ENCODE results near the gene DNAAF5.
"Not testable (repeated sequence)": the region's sequence is repeated elsewhere in the genome, so short reads cannot be mapped to it uniquely, and the experiment has no call there.

The DNAAF5 gene

GRCh38 chr7:803796-804195 is 77.3 kb downstream of the DNAAF5 start:
- not testable (repeated sequence) for H3K27me3 Mint-ChIP-seq, H3K27ac Mint-ChIP-seq, H3K9me3 Mint-ChIP-seq, DNase-seq, H3K4me3 Mint-ChIP-seq, H3K4me1 Mint-ChIP-seq, ATAC-seq

- Mint-ChIP-seq H3K27me3 (peaks cover 7% of the 10 kb centered on the region), H3K9me3 (peaks cover 0 to 4% of the 10 kb centered on the region in 2 donors), H3K4me3 (no peak overlapping the region), H3K4me1 (no peaks in the 10 kb centered on the region), H3K27ac (no peak overlapping the region)
- no peak for ATAC-seq
- no peak for DNase-seq
Observed at GRCh38 chr7:805261-805660, 78.8 kb downstream of the DNAAF5 start.

- peaks cover 39% of the 10 kb centered on the region for H3K27me3 Mint-ChIP-seq
- peak in 1 of 2 donors; percentile 24 for DNase-seq
- H3K4me1 Mint-ChIP-seq = peaks cover 69% of the 10 kb centered on the region
- H3K9me3 Mint-ChIP-seq = no peaks in the 10 kb centered on the region
- H3K27ac Mint-ChIP-seq = no peak overlapping the region
- no peak for ATAC-seq
- peak overlapping the region; percentile 82 to 86 for H3K4me3 Mint-ChIP-seq
Observed at GRCh38 chr7:815284-816216, 89.1 kb downstream of the DNAAF5 start.

- H3K27me3 Mint-ChIP-seq = peaks cover 38% of the 10 kb centered on the region
- no peaks in the 10 kb centered on the region for H3K9me3 Mint-ChIP-seq
- DNase-seq (peak; percentile 96 to 97), ATAC-seq (peak; percentile 97)
- no peak overlapping the region for H3K27ac Mint-ChIP-seq
- H3K4me1 Mint-ChIP-seq = peaks cover 77% of the 10 kb centered on the region
- peak overlapping the region; percentile 82 to 86 for H3K4me3 Mint-ChIP-seq
Observed at GRCh38 chr7:816300-816750, 89.8 kb downstream of the DNAAF5 start.

GRCh38 chr7:816751-817671 is 90.5 kb downstream of the DNAAF5 start:
- H3K4me1 Mint-ChIP-seq = peaks cover 80% of the 10 kb centered on the region
- peak overlapping the region; percentile 91 to 95 for H3K4me3 Mint-ChIP-seq
- ATAC-seq = peak; percentile 44
- H3K27ac Mint-ChIP-seq = peak overlapping the region; percentile 82 to 95
- no peaks in the 10 kb centered on the region for H3K9me3 Mint-ChIP-seq
- DNase-seq = peak; percentile 44 to 69
- peaks cover 33% of the 10 kb centered on the region for H3K27me3 Mint-ChIP-seq

- peaks cover 75% of the 10 kb centered on the region for H3K4me1 Mint-ChIP-seq
- peak overlapping the region in 1 of 2 donors; percentile 34 for H3K27ac Mint-ChIP-seq
- peak overlapping the region; percentile 91 to 95 for H3K4me3 Mint-ChIP-seq
- ATAC-seq = no peak
- H3K27me3 Mint-ChIP-seq = peaks cover 22% of the 10 kb centered on the region
- DNase-seq = no peak
- no peaks in the 10 kb centered on the region for H3K9me3 Mint-ChIP-seq
Observed at GRCh38 chr7:818031-818699, 91.7 kb downstream of the DNAAF5 start.

- ATAC-seq (no peak), DNase-seq (no peak)
- H3K4me1 Mint-ChIP-seq = peaks cover 66% of the 10 kb centered on the region
- H3K9me3 Mint-ChIP-seq = no peaks in the 10 kb centered on the region
- H3K27ac Mint-ChIP-seq = no peak overlapping the region
- no peak overlapping the region for H3K4me3 Mint-ChIP-seq
- H3K27me3 Mint-ChIP-seq = peaks cover 3% of the 10 kb centered on the region
Observed at GRCh38 chr7:820341-820740, 93.8 kb downstream of the DNAAF5 start.

GRCh38 chr7:821688-822087 is 95.2 kb downstream of the DNAAF5 start:
- H3K4me1 Mint-ChIP-seq = peaks cover 70% of the 10 kb centered on the region

GRCh38 chr7:822692-823276 is 96.3 kb downstream of the DNAAF5 start:
- H3K4me1 Mint-ChIP-seq = peaks cover 65% of the 10 kb centered on the region
- no peak for ATAC-seq
- H3K27ac Mint-ChIP-seq = peak overlapping the region in 1 of 2 donors; percentile 1
- no peaks in the 10 kb centered on the region for H3K9me3 Mint-ChIP-seq
- no peak for DNase-seq
- H3K4me3 Mint-ChIP-seq = no peak overlapping the region
- no peaks in the 10 kb centered on the region for H3K27me3 Mint-ChIP-seq

More at GRCh38 chr7:821688-822087, 95.2 kb downstream of the DNAAF5 start:
- ATAC-seq (no peak), DNase-seq (no peak)
- Mint-ChIP-seq H3K9me3 (no peaks in the 10 kb centered on the region), H3K27me3 (no peaks in the 10 kb centered on the region), H3K4me3 (no peak overlapping the region), H3K27ac (no peak overlapping the region)

GRCh38 chr7:823649-824048 is 97.2 kb downstream of the DNAAF5 start:
- DNase-seq = no peak
- Mint-ChIP-seq H3K9me3 (no peaks in the 10 kb centered on the region), H3K27ac (peak overlapping the region in 1 of 2 donors; percentile 16), H3K4me3 (no peak overlapping the region), H3K4me1 (peaks cover 58% of the 10 kb centered on the region), H3K27me3 (no peaks in the 10 kb centered on the region)
- no peak for ATAC-seq

- Mint-ChIP-seq H3K27ac (no peak overlapping the region), H3K4me1 (peaks cover 60% of the 10 kb centered on the region), H3K9me3 (no peaks in the 10 kb centered on the region), H3K4me3 (no peak overlapping the region), H3K27me3 (no peaks in the 10 kb centered on the region)
- DNase-seq (no peak), ATAC-seq (no peak)
Observed at GRCh38 chr7:824081-824480, 97.6 kb downstream of the DNAAF5 start.

GRCh38 chr7:824664-825063 is 98.2 kb downstream of the DNAAF5 start:
- ATAC-seq = no peak
- no peak for DNase-seq
- Mint-ChIP-seq H3K27me3 (no peaks in the 10 kb centered on the region), H3K4me3 (no peak overlapping the region), H3K9me3 (no peaks in the 10 kb centered on the region), H3K4me1 (peaks cover 58% of the 10 kb centered on the region), H3K27ac (no peak overlapping the region)

- no peak overlapping the region for H3K4me3 Mint-ChIP-seq
- H3K4me1 Mint-ChIP-seq = peaks cover 58% of the 10 kb centered on the region
- DNase-seq = no peak
- H3K27me3 Mint-ChIP-seq = no peaks in the 10 kb centered on the region
- H3K27ac Mint-ChIP-seq = no peak overlapping the region
- ATAC-seq = no peak
- H3K9me3 Mint-ChIP-seq = no peaks in the 10 kb centered on the region
Observed at GRCh38 chr7:825386-825785, 98.9 kb downstream of the DNAAF5 start.

- Mint-ChIP-seq H3K27me3 (no peaks in the 10 kb centered on the region), H3K27ac (no peak overlapping the region), H3K4me1 (peaks cover 58% of the 10 kb centered on the region), H3K4me3 (no peak overlapping the region), H3K9me3 (no peaks in the 10 kb centered on the region)
- no peak for ATAC-seq
- DNase-seq = no peak
Observed at GRCh38 chr7:826230-826917, 99.9 kb downstream of the DNAAF5 start.
